GM23338 (cell line): ENCODE measurements around the gene TSPAN7. TPM values are rescaled to one million over a fixed set of nuclear protein-coding genes. Genes with fewer than 3 reads are reported as not detected.

Experiments
- ATAC-seq: fragments of 200-7000 bp; cut with Tn5 transposase; 3 replicates; pipeline ENCODE4 v1.9.1; 2020
- DNase-seq: peaks from one replicate; pipeline ENCODE4 v3.0.0-alpha.2; 2015; ENCODE audit warnings: low spot score
- H2AFZ ChIP-seq: fragments of 200-600 bp; sonication (generic); 2 replicates; pipeline ENCODE4 v1.8.0; 2016; ENCODE audit warnings: antibody characterized with exemption, mild to moderate bottlenecking, moderate library complexity
- H3F3A ChIP-seq: fragments of 200-600 bp; sonication (generic); replicated peaks from 2 replicates; pipeline ENCODE4 v1.8.0; 2017; ENCODE audit warnings: antibody characterized with exemption, mixed run types, low read depth
- H3K27ac ChIP-seq: fragments of 200-600 bp; sonication (generic); 2 replicates; pipeline ENCODE4 v1.6.1; 2016; ENCODE audit warnings: low read depth
- H3K27me3 ChIP-seq: fragments of 200-600 bp; sonication (generic); 2 replicates; pipeline ENCODE4 v1.8.0; 2016; ENCODE audit warnings: mild to moderate bottlenecking, mixed run types, moderate library complexity; ENCODE audit not compliant: insufficient read depth
- H3K36me3 ChIP-seq: fragments of 200-600 bp; sonication (generic); 2 replicates; pipeline ENCODE4 v1.8.0; 2016; ENCODE audit warnings: mild to moderate bottlenecking; ENCODE audit not compliant: insufficient read depth
- H3K4me1 ChIP-seq: fragments of 200-600 bp; sonication (generic); 2 replicates; pipeline ENCODE4 v1.8.0; 2016; ENCODE audit warnings: mild to moderate bottlenecking, moderate library complexity; ENCODE audit not compliant: insufficient read depth
- H3K4me2 ChIP-seq: fragments of 200-600 bp; sonication (generic); 2 replicates; pipeline ENCODE4 v1.7.1; 2017; ENCODE audit warnings: mixed run types
- H3K4me3 ChIP-seq: fragments of 200-600 bp; sonication (generic); 2 replicates; pipeline ENCODE4 v1.6.1; 2016; ENCODE audit warnings: mixed run types
- H3K79me2 ChIP-seq: fragments of 200-600 bp; sonication (generic); replicated peaks from 2 replicates; pipeline ENCODE4 v1.8.0; 2017; ENCODE audit warnings: mild to moderate bottlenecking; ENCODE audit not compliant: insufficient read depth
- H3K9me2 ChIP-seq: fragments of 200-600 bp; sonication (generic); 2 replicates; pipeline ENCODE4 v1.8.0; 2017; ENCODE audit not compliant: insufficient read depth
- H4K20me1 ChIP-seq: fragments of 200-600 bp; sonication (generic); replicated peaks from 2 replicates; pipeline ENCODE4 v1.8.0; 2017; ENCODE audit warnings: mild to moderate bottlenecking; ENCODE audit not compliant: insufficient read depth
- H3K27ac Mint-ChIP-seq: 2 replicates; pipeline ENCODE4 v1.8.0; 2020; ENCODE audit warnings: inconsistent platforms, mild to moderate bottlenecking, moderate library complexity, mixed read lengths
- H3K27me3 Mint-ChIP-seq: 3 replicates; pipeline ENCODE4 v1.8.0; 2022; ENCODE audit warnings: low read depth, mild to moderate bottlenecking, moderate library complexity, mixed read lengths, inconsistent platforms; ENCODE audit not compliant: insufficient read depth, poor library complexity
- H3K36me3 Mint-ChIP-seq: 3 replicates; pipeline ENCODE4 v1.8.0; 2021; ENCODE audit warnings: low read depth, mild to moderate bottlenecking, inconsistent platforms, moderate library complexity, mixed read lengths
- H3K4me1 Mint-ChIP-seq: 3 replicates; pipeline ENCODE4 v1.8.0; 2020; ENCODE audit warnings: mild to moderate bottlenecking, inconsistent platforms, mixed read lengths
- H3K4me3 Mint-ChIP-seq: 3 replicates; pipeline ENCODE4 v1.8.0; 2021; ENCODE audit warnings: moderate library complexity, mild to moderate bottlenecking, inconsistent platforms, mixed read lengths
- H3K9me3 Mint-ChIP-seq: 3 replicates; pipeline ENCODE4 v1.8.0; 2020; ENCODE audit warnings: moderate library complexity, mild to moderate bottlenecking, inconsistent platforms, mixed read lengths
- CREB1 ChIP-seq: fragments of 250-450 bp; sonication (Bioruptor Pico); IDR thresholded peaks from 2 replicates; pipeline ENCODE4 v1.5.0; 2020; ENCODE audit warnings: low read depth, mild to moderate bottlenecking, moderate library complexity
- EZH2 ChIP-seq: fragments of 200-600 bp; sonication (generic); IDR thresholded peaks from one replicate; pipeline ENCODE4 v1.8.0; 2017; ENCODE audit warnings: antibody characterized with exemption, mild to moderate bottlenecking, low read depth; ENCODE audit not compliant: unreplicated experiment
- EZH2phosphoT487 ChIP-seq: fragments of 200-600 bp; sonication (generic); IDR thresholded peaks from one replicate; pipeline ENCODE4 v1.8.1; 2018; ENCODE audit warnings: antibody characterized with exemption; ENCODE audit not compliant: unreplicated experiment
- NANOG ChIP-seq: IDR thresholded peaks from 2 replicates; pipeline ENCODE4 v1.6.1; 2016; ENCODE audit warnings: antibody characterized with exemption, borderline replicate concordance
- POLR2AphosphoS5 ChIP-seq: IDR thresholded peaks from 2 replicates; pipeline ENCODE4 v1.6.1; 2016; ENCODE audit warnings: antibody characterized with exemption, low read depth
- STAT1 ChIP-seq: IDR thresholded peaks from one replicate; pipeline ENCODE4 v1.6.1; 2016; ENCODE audit warnings: antibody characterized with exemption; ENCODE audit not compliant: unreplicated experiment
- ZNF114 ChIP-seq: fragments of 250-450 bp; sonication (Bioruptor Pico); IDR thresholded peaks from 2 replicates; pipeline ENCODE4 v1.5.0; 2020; ENCODE audit warnings: mild to moderate bottlenecking, moderate library complexity
- polyA plus RNA-seq: library from polyadenylated mRNA; unstranded; fragments of >200 nt; fragmentation: Nextera tagmentation; extraction: Ambion mirVana; gene quantifications from 2 replicates; pipeline ENCODE4 v1.2.1, GENCODE V29; 2016
- total RNA-seq: library from RNA; depleted of rRNA; stranded (reverse); fragments of >200 nt; shearing (Covaris generic); gene quantifications from 2 replicates; pipeline ENCODE4 v1.2.3, GENCODE V29; 2014
- TF ChIP-seq, protein P1 (sequence below): IDR thresholded peaks from one replicate; pipeline ENCODE4 v1.6.1; 2018; ENCODE audit warnings: antibody characterized with exemption; ENCODE audit not compliant: unreplicated experiment
- TF ChIP-seq, protein P2 (sequence below), 2 experiments: fragments of 200-600 bp in 1 of 2; sonication (generic) in 1 of 2; conservative IDR thresholded peaks; 2 replicates each; pipeline versions ENCODE4 v1.5.1 to v1.6.1; 2016 to 2017; ENCODE audit warnings: antibody characterized with exemption in 2 of 2, low read depth in 2 of 2, mild to moderate bottlenecking in 2 of 2, moderate library complexity in 1 of 2

The TSPAN7 gene
- total and polyA plus RNA-seq, 2 experiments from 2014 or later, result 7.2 to 11.5 TPM

DNA sequence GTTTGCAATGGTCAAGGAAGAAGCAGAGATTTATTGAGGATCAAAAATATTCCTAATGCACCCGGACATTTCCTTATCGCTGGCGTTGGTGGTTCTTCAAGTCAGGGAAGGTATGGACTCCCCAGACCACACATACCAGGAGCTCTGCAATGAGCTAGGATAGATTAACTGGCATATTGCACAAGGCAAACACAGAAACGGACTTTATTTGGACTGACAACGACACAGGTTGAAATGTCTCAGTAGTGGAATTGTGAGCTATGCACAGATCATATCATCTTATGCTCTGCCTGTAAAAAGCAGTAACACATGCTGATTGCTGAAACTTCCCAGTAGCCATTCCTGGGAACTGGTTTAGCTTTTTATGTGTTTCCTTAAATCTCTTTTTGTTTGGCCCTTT, 1.7 kb downstream of the TSPAN7 start:
- no peak overlapping the region for H3K27ac ChIP-seq
- H3K27me3 Mint-ChIP-seq, result peaks cover 13% of the 10 kb centered on the region
- no peak overlapping the region for H3K27ac Mint-ChIP-seq

DNA sequence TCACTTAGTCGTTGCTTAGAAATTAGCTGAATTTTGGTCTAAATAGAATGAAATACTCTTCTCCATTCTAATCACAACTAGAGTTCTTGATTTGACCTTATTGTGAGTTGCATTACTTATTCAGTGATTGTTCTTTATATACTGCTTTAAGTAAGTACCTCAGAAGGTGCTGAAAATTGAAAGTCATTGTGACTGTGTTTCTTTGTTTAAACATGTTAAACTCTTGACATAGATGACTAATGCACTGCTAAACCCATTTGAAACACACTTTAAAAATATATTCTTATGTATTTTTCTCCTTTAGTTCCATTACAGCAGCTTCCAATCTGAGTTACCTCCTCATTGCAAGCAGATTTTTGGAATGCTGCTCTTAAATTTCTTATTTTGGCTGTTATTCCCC, 9.1 kb downstream of the TSPAN7 start:
- H3K27ac ChIP-seq, result no peak overlapping the region
- H3F3A ChIP-seq, result no peaks in the 10 kb centered on the region
- DNase-seq (no peak), ATAC-seq (no peak)
- H2AFZ ChIP-seq, result no peak overlapping the region
- H3K36me3 ChIP-seq, result no peaks in the 10 kb centered on the region
- H3K79me2 ChIP-seq, result no peaks in the 10 kb centered on the region
- no peak overlapping the region for H3K4me3 Mint-ChIP-seq
- no peaks in the 10 kb centered on the region for H4K20me1 ChIP-seq
- no peak overlapping the region for H3K27ac Mint-ChIP-seq
- no peaks in the 10 kb centered on the region; the same call in 2 of the 3 replicates for H3K9me3 Mint-ChIP-seq
- H3K36me3 Mint-ChIP-seq, result no peaks in the 10 kb centered on the region; the same call in 2 of the 3 replicates
- H3K4me3 ChIP-seq, result no peak overlapping the region
- H3K27me3 ChIP-seq, result no peaks in the 10 kb centered on the region
- H3K4me1 Mint-ChIP-seq, result peaks cover 11% of the 10 kb centered on the region
- no peak overlapping the region for H3K4me2 ChIP-seq
- H3K27me3 Mint-ChIP-seq, result no peaks in the 10 kb centered on the region
- TF ChIP-seq POLR2AphosphoS5 (no peak), NANOG (no peak), ZNF114 (no peak), STAT1 (no peak), EZH2phosphoT487 (no peak), EZH2 (no peak)
- H3K4me1 ChIP-seq, result peaks cover 18% of the 10 kb centered on the region
- no peaks in the 10 kb centered on the region for H3K9me2 ChIP-seq

More for the DNA sequence above, 1.7 kb downstream of the TSPAN7 start:
- Mint-ChIP-seq H3K9me3 (no peaks in the 10 kb centered on the region), H3K4me1 (peaks cover 9% of the 10 kb centered on the region; the same call in 2 of the 3 replicates), H3K4me3 (peak overlapping the region; percentile 91; the same call in 2 of the 3 replicates), H3K36me3 (no peaks in the 10 kb centered on the region)
- ATAC-seq (no peak), DNase-seq (no peak)
- no peak for TF ChIP-seq EZH2
- no peaks in the 10 kb centered on the region for H3K36me3 ChIP-seq
- peaks cover 10% of the 10 kb centered on the region; the same call in 1 of the 2 replicates for H3K27me3 ChIP-seq
- no peaks in the 10 kb centered on the region for H4K20me1 ChIP-seq
- H3K4me1 ChIP-seq, result no peaks in the 10 kb centered on the region
- peak overlapping the region; percentile 69 for H3K4me3 ChIP-seq
- no peaks in the 10 kb centered on the region for H3K79me2 ChIP-seq
- H2AFZ ChIP-seq, result no peak overlapping the region
- peak overlapping the region; percentile 77 for H3K4me2 ChIP-seq
- no peaks in the 10 kb centered on the region for H3F3A ChIP-seq
- no peaks in the 10 kb centered on the region for H3K9me2 ChIP-seq

DNA sequence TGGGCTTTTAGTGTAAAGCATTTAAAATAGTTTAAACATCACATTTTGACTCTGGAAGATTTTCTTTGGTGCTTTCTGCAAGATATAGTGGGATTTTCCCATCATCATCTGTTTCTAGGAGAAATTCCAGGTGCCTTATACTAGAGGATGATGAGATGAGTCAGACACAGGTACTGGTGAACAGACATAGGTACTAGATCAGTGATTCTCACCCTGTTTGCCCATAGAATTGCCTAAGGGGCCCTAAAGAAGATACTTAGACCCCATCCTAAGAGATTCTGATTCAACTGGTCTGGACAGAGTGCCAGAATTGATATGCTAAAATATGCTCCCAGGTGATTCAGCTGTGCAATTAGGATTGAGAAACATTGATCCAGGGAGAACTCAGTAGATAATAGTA, 9.7 kb downstream of the TSPAN7 start:
- no peaks in the 10 kb centered on the region for H3K36me3 ChIP-seq
- H3K27me3 ChIP-seq, result no peaks in the 10 kb centered on the region
- H3K27me3 Mint-ChIP-seq, result no peaks in the 10 kb centered on the region
- H3K9me3 Mint-ChIP-seq, result no peaks in the 10 kb centered on the region; the same call in 2 of the 3 replicates
- H3K4me1 ChIP-seq, result peaks cover 18% of the 10 kb centered on the region
- H3K4me3 Mint-ChIP-seq, result no peak overlapping the region
- DNase-seq (no peak), ATAC-seq (no peak)
- no peaks in the 10 kb centered on the region; the same call in 2 of the 3 replicates for H3K36me3 Mint-ChIP-seq
- no peaks in the 10 kb centered on the region for H3K79me2 ChIP-seq
- no peaks in the 10 kb centered on the region for H3K9me2 ChIP-seq
- no peak overlapping the region for H3K4me2 ChIP-seq
- no peak overlapping the region for H3K4me3 ChIP-seq
- H2AFZ ChIP-seq, result no peak overlapping the region
- H3K27ac ChIP-seq, result no peak overlapping the region
- no peaks in the 10 kb centered on the region for H4K20me1 ChIP-seq
- peaks cover 11% of the 10 kb centered on the region for H3K4me1 Mint-ChIP-seq
- H3K27ac Mint-ChIP-seq, result no peak overlapping the region
- H3F3A ChIP-seq, result no peaks in the 10 kb centered on the region
- TF ChIP-seq STAT1, result no peak
- TF ChIP-seq NANOG, result no peak
- TF ChIP-seq EZH2phosphoT487, result no peak
- TF ChIP-seq, protein P1, sequence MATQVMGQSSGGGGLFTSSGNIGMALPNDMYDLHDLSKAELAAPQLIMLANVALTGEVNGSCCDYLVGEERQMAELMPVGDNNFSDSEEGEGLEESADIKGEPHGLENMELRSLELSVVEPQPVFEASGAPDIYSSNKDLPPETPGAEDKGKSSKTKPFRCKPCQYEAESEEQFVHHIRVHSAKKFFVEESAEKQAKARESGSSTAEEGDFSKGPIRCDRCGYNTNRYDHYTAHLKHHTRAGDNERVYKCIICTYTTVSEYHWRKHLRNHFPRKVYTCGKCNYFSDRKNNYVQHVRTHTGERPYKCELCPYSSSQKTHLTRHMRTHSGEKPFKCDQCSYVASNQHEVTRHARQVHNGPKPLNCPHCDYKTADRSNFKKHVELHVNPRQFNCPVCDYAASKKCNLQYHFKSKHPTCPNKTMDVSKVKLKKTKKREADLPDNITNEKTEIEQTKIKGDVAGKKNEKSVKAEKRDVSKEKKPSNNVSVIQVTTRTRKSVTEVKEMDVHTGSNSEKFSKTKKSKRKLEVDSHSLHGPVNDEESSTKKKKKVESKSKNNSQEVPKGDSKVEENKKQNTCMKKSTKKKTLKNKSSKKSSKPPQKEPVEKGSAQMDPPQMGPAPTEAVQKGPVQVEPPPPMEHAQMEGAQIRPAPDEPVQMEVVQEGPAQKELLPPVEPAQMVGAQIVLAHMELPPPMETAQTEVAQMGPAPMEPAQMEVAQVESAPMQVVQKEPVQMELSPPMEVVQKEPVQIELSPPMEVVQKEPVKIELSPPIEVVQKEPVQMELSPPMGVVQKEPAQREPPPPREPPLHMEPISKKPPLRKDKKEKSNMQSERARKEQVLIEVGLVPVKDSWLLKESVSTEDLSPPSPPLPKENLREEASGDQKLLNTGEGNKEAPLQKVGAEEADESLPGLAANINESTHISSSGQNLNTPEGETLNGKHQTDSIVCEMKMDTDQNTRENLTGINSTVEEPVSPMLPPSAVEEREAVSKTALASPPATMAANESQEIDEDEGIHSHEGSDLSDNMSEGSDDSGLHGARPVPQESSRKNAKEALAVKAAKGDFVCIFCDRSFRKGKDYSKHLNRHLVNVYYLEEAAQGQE, result no peak
- TF ChIP-seq CREB1 (CRISPR knock-in tag), result no peak
- TF ChIP-seq, protein P2, sequence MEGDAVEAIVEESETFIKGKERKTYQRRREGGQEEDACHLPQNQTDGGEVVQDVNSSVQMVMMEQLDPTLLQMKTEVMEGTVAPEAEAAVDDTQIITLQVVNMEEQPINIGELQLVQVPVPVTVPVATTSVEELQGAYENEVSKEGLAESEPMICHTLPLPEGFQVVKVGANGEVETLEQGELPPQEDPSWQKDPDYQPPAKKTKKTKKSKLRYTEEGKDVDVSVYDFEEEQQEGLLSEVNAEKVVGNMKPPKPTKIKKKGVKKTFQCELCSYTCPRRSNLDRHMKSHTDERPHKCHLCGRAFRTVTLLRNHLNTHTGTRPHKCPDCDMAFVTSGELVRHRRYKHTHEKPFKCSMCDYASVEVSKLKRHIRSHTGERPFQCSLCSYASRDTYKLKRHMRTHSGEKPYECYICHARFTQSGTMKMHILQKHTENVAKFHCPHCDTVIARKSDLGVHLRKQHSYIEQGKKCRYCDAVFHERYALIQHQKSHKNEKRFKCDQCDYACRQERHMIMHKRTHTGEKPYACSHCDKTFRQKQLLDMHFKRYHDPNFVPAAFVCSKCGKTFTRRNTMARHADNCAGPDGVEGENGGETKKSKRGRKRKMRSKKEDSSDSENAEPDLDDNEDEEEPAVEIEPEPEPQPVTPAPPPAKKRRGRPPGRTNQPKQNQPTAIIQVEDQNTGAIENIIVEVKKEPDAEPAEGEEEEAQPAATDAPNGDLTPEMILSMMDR (conservative IDR thresholded peaks at IDR 0.05; ENCODE audit: low read depth in 2 of 2), result no peak
- no peak for TF ChIP-seq EZH2
